ENCODE measurements around the gene UBASH3B. TPM values are rescaled to one million over a fixed set of nuclear protein-coding genes. Genes with fewer than 3 reads are reported as not detected.
A peak's percentile ranks its signal among the peaks of the same experiment; 100 is the strongest.

The UBASH3B gene
- polyA plus RNA-seq, 3 donors, result 8.0 to 8.7 (median 8.3) TPM

- DNase-seq, result no peak
These were observed 99.2 kb downstream of the UBASH3B start for GRCh38 chr11:122754553-122755322.

- no peak for DNase-seq
These were observed 99.9 kb downstream of the UBASH3B start for GRCh38 chr11:122755409-122755808.

GRCh38 chr11:122755941-122756340, 100.4 kb downstream of the UBASH3B start:
- no peak for DNase-seq

DNA sequence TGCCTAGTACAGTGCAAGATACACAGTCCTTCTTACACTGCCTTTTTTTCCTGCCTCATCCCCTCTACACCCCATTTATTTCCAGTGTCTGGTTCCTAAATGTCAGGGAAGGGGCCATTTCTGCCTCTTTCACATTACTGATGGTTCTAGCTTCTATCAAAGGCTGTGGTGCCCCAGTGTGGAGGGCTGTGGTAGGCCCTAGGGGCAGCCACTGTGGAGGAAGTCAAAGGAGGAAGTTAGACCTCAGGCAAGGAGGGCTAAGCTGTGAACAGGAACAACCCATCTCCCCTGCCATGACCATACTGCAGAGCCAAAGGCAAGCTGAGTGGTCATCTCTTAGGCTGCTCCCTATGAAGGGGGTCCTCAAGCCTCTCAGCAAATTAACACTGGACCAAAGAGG, 100.9 kb downstream of the UBASH3B start:
- no peak for DNase-seq

GRCh38 chr11:122757201-122757600, 101.7 kb downstream of the UBASH3B start:
- no peak for DNase-seq

- DNase-seq, result no peak
These were observed 102.8 kb downstream of the UBASH3B start for GRCh38 chr11:122758339-122758738.

DNA sequence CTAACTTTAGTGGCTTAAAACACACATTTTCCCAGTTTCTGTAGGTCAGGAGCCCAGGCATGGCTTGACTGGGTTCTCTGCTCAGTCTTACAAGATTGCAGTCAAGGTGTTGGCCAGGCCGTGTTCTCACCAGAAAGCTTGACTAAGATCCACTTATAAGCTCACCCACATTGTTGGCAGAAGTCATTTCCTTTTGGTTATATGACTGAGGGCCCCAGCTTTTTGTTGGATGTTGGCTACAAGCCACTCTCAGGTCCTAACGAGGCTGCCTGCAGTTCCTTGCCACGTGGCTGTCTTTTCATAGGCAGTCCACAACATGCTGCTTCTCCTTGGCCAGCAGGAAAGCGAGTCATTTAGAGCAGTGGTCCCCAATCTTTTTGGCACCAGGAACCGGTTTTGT, 103.5 kb downstream of the UBASH3B start:
- DNase-seq, result no peak

- no peak for DNase-seq
These were observed 107.6 kb downstream of the UBASH3B start for GRCh38 chr11:122763108-122763507.

GRCh38 chr11:122764371-122765090, 109.0 kb downstream of the UBASH3B start:
- no peak for DNase-seq

DNA sequence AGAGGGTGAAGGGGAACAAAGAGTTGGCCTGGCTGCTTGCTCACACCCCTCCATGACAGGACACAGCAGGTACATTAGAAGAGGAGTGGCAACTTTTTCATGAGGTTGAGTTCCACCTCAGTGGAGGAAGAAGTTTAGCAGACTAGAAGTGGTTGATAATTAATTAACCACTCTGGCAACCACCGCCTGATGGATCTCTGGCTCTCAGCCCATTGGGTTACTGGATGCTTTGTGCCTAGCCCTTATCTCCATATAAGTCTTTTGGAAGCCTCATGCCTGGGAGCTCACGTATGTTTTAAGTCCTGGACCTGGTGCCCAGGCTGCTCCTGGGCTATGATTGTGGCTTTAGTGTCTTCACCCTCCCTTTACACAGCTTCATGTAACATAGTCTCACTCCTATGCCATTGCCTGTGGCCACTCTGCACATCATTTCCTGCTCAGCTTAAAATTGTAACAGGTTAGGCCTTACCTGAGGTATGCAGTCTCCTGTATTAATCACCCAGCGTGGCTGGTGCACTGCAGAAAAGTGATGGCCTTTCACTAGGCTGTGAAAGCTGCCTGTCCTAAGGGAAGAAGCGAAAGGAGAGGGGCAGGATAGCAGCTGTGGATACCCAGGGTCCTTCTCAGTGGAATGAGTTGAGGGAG, 110.1 kb downstream of the UBASH3B start:
- DNase-seq, result no peak

DNA sequence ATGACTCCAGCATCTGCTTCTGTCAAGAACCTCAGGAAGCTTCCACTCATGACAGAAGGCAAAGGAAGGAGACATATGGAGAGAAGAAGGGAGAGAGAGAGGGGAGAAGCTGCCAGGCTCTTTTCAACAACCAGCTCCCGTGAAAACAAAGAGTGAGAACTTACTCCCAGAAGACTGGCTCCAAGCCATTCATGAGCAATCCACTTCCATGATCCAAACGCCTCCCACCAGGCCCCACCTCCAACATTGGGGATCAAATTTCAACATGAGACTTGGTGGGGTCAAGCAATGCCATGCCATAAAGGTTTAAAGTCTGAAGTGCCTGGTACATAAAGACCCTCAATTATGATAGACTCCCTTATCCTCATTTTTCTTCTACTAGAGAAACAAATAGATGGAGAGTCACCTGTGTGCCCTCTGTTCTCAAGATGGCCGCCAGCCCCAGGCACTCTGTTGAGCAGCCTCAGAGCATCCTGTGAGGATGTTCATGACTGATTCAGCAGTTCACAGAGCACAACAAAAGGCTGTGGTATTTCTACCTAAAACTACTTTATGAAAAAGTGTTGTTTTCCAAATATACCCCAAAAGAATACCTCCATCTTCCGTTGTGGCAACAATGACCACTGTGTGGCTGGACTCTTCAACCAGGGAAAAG, 113.7 kb downstream of the UBASH3B start:
- DNase-seq, result no peak

DNA sequence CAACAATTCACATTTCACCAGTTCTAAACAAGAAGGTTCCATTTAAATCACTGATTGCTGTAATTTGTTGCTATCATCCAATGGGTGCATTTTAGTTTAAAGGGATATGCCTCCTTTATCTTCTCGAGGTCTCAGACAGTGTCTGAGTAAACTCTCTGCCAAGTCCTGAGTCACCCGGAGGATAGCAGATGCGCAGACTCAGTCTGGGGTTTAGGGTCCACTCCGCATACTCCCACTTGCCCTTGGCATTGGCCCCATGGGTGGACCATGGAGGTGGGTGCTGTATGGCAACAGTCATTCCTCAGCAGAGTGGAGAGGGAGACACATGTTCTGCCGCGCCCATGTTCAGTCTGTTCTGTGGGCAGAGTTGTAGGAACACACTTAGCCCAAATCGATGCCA, 117.4 kb downstream of the UBASH3B start:
- no peak for DNase-seq

GRCh38 chr11:122773781-122774266, 118.3 kb downstream of the UBASH3B start:
- DNase-seq, result no peak

GRCh38 chr11:122775675-122776271, 120.3 kb downstream of the UBASH3B start:
- no peak for DNase-seq

- no peak for DNase-seq
These were observed 121.0 kb downstream of the UBASH3B start for GRCh38 chr11:122776546-122776945.

DNA sequence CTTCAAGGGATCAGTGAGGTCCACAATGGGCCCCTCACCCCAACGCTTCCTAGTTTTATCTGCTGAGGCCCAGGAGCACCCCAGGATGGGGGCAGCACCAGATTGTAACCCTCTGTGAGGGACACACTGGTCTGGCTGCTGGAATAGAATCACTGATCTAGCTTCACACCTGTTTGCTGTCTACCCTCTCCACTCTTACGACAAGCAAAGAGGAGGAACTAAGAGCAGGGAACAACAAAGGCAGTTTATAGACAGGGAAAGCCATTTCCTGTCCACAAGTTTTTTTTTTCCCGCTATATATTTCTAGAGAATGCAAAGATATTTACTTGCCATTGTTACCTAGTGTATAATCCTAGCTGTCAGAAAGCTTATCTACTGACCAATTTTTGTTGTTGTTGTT, 121.8 kb downstream of the UBASH3B start:
- no peak for DNase-seq

GRCh38 chr11:122778148-122778547, 122.6 kb downstream of the UBASH3B start:
- DNase-seq, result no peak

GRCh38 chr11:122779047-122779629, 123.6 kb downstream of the UBASH3B start:
- DNase-seq, result no peak

DNA sequence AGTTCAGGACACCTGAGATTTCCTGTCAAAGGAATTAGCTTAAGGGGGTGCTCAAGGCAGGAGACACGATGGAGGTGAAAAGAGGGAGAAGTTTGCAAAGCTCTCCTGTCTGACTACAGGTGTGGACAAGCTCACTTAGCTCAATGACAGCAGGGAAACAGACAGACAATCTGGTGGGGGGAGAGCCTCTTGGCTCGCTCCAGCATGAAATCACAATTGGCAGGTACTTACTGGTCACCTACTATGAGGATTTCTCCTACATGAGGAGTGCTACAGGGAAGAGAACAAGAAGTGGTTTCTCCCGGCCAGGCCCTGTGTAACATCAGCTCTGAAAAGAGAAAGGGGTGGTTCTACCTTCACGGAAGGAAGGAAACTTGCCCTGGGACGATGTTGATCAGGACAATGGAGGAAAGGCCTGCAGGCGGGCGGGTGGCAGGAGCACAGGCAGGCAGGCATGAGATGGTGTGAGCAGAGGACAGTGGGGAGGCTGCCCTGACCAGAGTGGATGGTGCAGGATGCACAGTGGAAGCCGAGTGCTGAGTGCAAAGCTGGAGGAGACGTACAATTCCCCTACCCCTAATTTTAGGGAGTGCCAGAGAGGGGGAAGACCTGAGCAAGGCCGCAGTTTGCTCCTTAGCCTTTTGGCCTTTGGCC, 124.9 kb downstream of the UBASH3B start:
- no peak for DNase-seq

- DNase-seq, result peak; percentile 88
These were observed 126.1 kb downstream of the UBASH3B start for GRCh38 chr11:122781378-122782195.
